Activated CD4-positive, CD25-positive, alpha-beta regulatory T cell (primary cell): ENCODE results near the gene TRAPPC3L.

Source experiments
- DNase-seq, 4 experiments: peaks; one replicate each; lab custom pipeline; 2025; lab: John Stamatoyannopoulos, UW

Gene TRAPPC3L

DNA sequence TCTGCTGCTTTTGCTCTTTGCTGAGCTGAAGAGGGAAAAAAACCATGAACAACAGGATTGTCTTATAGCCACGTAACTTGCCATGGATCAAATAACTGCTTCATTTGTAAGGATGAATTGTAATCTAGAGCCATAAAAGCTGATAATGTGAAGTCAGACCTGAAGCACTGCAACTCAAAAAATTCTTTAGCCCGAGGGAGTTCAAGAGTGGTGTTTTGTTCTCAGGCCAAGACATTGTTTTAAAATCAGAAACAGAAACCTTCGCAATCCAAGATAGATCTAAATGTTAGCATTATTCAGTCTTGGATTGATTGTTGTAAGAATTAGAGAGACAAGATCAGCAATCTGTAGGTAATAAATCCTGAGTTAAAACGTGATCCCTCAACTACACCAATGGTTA lies at the start of gene TRAPPC3L:
Gene TRAPPC3L, minus strand, starts transcription at position 34 of the 400 bp plus-strand sequence. CDS start 170 bp downstream, outside the sequence.
- no peak for DNase-seq

DNA sequence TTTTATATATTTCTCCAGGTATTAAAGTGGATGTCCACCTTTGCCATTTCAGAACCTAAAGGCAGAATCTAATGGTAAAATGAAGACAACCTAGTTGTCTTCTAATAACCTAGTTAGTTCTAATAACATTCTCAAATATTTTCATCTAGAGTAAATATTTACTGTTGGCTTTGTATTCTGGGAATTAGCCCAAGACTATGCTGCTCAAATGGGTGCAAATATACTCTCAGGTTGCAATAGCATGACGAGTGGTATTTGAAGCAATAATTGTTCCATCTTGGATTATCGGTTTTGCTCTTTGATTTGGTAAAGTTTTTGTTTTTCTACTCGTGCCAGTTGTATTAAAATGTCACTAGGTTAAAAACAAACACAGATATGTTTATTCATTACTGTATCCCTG lies 49.8 kb upstream of the TRAPPC3L start:
- DNase-seq = no peak

DNA sequence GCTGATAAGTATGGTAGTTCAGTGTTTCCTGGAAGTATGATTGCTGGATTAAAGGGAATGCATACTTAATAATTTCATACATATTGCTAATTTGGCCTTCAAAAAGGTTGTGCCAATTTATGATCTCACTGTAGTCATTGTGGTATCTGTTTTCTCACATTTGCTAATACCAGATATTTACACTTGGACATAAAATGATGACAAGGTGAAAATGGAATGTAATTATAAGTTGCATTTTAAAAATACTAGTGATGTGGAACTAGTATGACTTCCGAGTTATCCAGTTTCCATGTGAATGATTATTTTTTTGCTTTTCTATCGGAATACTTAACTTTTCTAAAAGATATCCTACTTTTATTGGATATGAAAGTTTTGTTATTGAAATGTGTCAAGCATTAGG lies 41.3 kb upstream of the TRAPPC3L start:
- DNase-seq = no peak

DNA sequence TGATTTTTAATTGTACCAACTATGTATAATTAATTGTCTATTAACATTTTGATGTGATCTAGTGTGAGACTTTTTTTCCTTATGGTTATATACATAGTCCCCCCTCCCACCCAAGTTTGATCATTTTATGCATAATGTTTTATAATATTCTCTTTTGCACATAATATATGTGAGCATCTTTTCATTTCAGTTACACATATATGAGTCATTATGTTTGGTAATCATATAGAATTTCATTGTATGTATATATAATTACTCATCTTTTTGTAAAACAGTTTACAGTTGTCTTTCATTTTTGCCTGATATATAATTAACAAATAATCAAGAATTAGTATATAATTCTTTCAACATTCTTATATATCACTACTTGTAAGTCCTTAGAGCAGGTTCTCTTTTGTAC lies 40.8 kb upstream of the TRAPPC3L start:
- DNase-seq = no peak

DNA sequence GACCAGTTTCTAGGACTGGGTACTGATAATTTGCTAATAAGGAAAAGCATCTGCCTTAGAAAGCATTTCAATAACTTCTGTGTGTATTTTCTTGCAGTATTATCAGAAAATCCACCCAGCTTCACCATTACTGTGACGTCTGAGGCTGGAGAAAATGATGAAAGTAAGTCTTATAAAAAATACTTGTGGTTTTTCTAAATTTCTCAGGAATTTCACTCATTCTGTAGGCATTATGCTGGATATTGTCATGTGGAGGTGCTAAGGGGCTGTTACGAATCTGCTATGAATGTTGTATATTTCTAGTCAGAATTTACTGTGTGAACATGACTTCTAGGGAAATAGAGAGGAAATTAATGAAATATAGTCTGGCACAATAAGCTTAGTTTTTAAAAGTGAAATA lies 34.7 kb upstream of the TRAPPC3L start:
- DNase-seq = no peak

DNA sequence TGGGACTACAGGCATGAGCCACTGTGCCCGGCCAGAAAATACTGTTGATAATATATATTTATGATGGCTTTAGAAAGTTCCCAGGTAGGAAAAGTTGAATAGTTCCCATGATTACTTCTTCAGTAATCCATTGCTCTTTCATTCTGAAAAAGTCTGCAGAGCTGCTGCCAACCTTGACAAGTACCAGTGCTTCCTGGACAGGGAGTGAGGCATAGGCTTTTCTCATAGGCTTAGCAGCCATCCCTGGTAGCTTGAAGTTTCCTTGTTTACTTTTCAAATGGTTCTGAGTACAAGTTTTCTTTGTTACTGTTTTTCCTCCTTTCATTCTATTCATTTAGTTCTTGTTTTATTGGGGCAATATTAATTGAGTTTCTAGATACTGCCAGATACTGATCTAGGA lies 33.7 kb upstream of the TRAPPC3L start:
- no peak for DNase-seq

DNA sequence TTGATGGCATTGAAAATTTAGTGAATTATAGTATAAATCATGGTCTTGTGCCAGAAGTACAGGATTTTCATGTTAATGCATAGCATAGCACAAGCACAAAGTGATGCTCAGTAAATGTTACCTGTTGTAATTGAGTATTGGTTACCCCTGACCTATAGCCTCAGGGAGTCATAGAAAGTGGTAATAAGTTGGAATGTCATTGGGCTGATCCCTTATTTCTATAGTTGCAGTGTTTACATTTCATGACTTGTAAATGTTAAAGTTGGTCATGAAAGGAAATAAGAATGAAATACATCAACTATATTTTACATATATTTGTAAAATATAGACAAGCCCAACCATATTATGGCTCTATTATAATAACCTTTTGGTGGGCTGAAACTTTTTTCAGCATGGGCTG lies 32.9 kb upstream of the TRAPPC3L start:
- no peak for DNase-seq

DNA sequence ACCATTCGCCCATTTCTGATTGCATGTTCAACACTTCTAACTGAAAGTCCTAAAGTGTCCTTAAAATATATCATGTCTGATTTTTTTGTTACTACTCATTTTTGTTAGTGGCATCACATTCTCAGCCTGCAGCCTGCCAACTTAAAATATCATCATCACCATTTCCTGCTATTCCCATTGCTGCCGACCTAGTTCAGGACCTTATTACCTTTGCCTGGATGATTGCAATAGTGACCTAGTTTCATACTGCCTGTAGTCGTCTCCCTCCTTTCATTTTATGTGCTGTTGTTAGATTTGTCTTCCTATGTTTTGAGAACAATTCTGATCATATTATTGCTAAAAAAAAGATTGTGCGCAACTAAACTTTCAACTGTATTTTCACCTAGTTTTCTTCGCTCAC lies 32.0 kb upstream of the TRAPPC3L start:
- DNase-seq = no peak

DNA sequence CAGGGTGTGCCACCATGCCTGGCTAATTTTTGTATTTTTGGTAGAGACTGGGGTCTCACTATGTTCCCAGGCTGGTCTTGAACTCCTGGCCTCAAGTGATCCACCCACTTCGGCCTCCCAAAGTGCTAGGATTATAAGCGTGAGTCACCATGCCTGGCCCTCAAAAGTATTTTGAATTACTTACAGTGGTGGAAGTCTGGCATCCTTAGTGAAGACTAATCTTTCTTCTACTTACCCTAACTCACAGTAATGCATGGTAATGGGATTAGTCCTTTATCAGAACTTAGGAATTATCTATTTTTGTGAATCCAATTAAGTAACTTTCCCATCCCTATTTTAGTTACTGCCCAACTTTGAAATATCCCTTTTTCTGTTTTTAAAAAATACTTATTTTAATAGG lies 29.7 kb upstream of the TRAPPC3L start:
- no peak for DNase-seq

DNA sequence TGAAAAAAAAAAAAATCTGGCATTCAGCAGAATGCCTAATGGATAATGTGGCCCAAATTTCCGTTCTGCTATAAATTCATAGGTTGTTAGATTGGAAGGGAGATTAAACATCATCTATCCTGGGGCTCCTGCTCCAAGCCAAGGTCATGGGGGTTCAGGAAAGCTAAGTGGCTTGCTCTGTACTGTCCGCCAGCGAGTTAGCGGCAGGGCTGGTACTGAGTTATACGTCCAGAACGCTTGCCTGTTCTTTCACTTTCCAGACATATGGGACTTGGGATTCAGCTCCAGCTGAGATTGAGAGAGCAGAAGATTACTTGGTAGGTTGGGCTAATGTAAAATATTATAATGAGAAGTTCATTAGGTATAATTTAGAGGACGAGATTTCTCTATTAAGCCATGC lies 26.7 kb upstream of the TRAPPC3L start:
- no peak for DNase-seq

DNA sequence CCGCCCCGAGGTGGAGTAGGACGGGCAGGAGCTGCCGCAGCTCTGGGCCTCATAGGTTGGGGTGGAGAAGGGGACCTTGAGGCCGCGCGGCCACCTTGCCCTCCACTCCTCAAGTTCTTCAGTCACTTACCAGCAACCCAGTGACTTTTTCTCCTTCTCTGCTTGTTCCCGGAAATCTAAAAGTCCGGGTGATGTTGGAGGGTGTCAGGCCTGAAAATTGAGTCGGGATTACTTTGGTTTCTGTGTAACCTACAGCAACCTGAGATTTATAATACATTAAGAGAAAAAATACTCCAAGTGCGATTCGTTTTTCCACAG lies 26.2 kb upstream of the TRAPPC3L start:
- DNase-seq = no peak

DNA sequence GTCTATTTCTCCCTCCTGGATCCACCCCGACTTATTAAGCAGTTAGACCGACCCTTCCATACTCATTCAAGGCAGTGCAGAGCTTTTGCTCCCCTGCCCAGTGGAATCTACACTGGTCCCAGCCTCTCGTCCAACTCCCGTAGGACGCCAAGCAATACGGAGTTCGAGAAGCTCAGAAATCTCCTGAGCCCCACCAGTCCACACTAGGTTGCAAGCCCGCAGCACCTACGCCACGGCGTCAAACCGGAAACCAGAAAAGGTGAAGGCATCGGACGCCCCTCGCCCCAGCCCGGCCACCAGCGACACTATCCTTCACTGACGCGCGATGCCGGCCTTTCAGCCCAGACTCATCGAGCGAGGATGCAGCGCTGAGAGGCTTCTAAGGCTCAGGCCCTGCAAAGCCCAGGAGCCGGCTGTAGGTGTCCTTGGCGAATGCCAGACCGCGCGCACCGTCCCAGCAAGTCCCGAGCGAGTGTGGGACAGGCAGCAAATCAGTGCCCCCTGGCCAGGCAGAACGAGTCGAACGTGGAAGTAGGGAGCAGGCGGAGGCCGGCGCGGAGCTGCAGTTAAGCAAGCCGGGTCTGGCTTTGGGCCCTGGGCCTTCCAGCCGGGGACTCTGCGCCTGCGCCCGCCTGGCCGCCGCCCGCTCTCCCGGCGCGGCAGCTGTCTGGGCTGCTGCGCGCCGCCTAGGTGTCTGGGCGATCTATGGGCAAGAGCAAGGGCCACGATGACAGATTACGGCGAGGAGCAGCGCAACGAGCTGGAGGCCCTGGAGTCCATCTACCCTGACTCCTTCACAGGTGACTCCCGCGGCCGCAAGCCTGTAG lies 25.6 kb upstream of the TRAPPC3L start, which contains the start of gene RWDD1:
Gene RWDD1, plus strand, starts transcription at position 649 of the 827 bp plus-strand sequence. Its CDS starts 79 bp downstream, at position 728.
- DNase-seq = peak; percentile 91 to 98 (median 94)

DNA sequence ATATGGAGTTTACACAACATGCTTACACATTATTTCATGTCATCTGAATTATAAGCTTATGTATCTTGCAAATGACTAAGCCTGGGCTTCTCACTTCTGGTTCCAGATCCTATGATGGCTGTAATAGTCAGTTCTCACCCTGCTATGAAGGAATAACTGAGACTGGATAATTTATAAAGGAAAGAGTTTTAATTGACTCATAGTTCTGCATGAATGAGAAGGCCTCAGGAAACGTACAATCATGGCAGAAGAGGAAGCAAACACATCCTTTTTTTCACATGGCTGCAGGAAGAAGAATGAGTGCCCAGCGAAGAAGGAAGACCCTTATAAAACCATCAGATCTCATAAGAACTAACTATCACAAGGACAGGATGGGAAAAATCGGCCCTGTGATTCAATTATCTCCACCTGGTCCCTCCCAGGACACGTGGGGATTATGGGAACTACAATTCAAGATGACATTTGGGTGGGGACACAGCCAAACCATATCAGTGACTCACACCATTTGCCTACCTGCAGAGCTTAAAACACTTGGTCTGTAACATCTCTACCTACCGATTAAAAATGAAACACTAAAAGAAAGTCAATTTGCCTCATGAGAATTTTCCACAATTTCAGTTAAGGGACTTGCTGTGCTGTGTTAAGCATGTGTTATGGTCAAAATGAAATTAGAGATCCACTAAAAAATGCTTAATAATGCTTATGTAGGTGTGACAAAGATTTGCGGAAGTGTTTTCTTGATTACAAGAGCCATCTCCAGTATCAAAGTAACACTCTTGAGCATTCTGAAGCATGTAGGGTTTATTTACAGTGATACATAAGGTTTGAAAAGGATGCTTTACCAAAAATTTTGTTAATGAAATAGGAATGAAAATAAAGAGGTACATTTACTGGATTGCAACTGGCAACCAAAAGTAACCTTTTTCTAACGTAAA lies 23.6 kb upstream of the TRAPPC3L start:
- no peak for DNase-seq

DNA sequence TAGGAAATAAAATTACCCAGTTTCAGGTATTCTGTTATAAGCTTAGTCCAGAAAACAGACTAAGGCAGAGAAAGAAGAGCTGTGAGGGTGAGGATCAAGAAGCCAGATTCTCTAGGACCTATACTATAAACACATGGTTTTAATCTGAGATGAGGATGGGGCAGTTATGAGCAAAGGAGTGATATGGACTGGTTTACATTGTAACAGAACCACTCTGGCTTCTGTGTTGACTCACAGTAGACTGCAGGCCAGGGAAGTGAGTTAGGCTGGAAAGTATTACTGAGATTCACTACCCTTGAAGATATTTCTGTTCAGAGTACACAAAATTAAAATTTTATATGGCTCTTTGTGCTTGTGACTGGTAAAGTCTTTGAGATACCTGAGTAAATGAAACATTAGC lies 22.6 kb upstream of the TRAPPC3L start:
- DNase-seq = no peak

DNA sequence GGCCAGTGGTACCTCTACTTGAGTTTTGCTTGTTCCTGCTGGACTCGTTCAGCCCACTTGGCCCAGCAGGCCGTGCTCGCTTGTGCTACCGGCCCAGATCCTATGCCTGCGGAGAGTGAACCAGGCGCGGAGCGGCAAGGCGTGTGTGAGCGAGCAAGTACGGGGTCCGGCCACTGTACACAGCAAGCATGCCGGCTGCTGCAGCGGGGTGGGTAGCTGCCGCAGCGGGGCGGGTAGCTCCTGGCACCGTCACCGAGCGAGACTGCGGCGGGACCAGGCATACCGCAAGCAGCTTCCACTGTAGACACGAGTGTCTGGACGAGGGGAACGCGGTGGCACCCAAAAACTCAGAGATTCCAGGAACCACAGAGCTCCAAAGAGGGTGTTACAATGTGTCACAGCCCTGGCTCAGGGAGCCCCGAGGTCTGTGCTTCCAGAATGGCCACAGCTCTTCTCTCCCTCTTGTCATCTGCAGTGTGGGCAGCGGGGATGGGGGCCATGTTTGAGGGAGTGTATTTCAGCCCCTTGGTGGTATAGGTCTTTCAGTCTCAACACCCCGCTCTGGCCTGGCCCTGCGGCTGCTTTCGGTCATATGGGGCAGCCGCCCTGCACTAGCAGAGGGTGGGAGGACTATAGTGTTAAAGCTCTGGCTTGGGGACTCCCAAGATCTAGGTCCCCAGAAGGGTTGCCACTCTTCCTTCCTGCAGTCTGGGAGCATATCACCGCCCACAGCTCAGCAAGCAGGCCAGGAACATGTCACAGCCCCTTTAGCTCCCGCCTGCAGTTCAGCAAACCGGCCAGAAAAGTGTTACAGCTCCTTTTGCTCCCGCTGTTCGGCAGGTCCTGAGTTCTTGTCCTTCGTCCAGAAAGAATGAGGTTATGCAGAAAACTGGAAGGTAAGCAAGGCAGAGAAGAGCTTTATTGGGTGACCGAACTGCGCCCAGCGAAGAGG lies 19.7 kb upstream of the TRAPPC3L start:
- DNase-seq = no peak

DNA sequence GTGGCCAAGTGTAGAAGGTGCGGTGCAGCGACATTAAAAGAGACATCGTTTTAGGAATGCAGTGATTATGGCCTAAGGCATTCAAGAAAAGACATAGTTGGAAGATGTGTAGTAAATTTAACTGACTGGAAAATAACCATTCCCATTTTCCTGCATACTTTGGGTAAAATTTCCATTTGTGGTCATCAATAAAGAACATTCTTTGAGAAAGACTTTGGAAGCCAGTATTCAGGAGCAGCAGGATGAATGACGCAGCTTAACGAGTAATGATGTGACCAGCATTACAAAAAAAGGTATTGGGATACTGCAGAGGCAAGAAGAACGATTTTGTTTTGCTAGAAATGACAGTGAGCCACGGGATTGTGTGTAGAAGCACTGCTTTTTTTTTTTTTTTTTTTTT lies 18.8 kb upstream of the TRAPPC3L start:
- no peak for DNase-seq

DNA sequence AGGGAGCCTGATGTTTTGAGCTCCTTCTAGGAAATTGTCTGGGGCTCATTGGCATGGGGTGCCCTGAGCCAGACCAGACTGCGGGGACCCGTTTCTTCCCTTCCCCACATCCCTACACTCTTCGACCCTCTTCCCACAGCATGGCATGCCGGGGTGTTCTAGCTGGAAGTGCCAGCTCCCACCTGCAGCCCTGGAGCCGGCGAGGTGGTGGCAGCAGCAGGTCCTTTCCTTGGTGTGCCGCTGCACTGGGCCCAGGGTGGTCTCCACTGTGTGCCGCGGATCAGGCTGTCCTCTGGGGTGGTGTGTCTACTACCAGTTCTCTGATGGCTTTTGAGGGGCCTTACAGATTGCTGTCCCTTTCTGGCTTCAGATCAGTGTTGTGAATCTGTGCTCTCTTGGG lies 18.3 kb upstream of the TRAPPC3L start:
- DNase-seq = no peak

DNA sequence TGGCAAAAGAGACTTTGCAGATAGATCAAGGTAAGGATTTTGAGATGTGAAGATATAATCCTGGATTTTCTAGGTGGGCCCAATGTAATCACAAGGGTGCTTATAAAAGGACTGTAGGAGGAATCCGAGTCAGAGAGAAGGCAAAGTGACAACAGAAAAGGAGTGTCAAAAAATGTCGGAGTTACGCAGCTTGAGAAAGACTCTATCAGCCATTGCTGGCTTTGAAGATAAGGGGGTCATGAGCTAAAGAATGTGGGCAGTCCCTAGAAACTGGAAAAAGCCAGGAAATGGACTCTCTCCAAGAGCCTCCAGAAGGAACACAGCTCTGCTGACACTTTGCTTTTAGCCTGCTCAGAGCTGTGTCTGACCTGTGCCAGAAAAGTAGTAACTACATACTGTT lies 17.1 kb upstream of the TRAPPC3L start:
- no peak for DNase-seq

DNA sequence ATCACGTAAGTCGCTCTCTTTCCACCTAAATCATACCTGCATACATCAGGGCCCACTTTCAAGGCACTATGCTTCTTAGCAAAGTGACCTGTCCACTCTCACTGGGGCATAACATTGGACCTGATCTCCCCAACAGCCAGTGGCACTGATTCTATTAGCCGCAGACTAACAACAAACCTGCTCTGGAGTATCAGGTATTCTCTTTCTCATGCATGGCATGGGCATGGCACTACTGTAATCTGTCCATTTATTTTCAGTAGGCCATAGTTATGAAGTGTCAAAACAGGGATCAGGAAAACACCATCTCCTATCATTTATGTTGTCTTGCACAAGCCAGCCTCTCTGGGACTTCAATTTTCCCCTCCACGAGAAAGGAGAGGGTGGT lies 16.5 kb upstream of the TRAPPC3L start:
- DNase-seq = no peak

DNA sequence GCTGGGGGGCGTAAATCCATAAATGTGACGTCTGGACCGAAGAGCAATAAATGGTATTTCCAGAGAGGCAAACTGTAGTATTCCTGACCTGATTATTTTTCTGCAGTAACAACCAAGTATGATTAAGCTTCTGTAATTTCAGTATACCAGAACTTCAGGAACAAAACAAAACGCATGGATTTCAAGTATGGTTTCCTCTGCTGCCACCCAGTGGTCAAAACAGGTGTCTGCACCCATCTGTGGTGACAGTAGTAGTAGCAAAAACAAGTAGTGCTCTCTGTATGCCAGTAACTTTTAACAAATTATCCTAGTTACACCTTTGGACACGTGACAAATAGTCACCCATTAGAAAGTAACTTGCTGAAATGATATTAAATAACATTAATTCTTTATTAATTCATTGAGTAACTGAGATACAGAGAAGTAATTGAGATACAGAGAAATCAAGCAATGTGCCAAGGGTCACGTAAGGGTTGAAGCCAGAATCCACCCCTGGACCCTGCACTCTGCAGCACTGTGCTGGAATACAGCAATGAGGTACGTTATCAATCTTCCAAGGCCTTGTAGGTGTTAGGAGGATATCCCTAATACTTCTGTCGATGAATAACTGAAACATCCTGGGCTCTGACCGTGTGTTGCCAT lies 16.0 kb upstream of the TRAPPC3L start:
- DNase-seq = peak; percentile 16 to 58 (median 23)

DNA sequence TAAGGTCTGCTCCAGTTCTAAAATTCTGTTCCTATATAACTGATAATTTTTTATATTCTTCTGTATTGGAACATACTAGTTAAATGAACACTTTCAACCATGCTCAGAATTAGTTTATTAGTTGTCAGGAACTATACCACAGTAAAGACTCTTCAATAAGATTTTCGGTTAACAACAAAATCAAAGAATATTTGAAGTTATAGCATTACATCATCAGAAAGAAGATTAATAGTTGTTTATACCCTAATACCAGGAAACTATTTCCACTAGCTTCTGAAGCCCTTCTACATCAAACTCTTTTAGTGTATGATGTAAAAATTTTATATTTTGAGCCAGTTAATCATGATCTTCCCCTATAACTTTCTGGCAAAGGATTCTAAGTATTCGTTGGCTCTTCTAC lies 14.6 kb upstream of the TRAPPC3L start:
- no peak for DNase-seq
